Progenitor cell of endocrine pancreas (in vitro differentiated cells): ENCODE measurements around the gene BATF. TPM values are rescaled to one million over a fixed set of nuclear protein-coding genes. Genes with fewer than 3 reads are reported as not detected.
A peak's percentile ranks its signal among the peaks of the same experiment; 100 is the strongest.

Experiments
- DNase-seq: peaks from one replicate; pipeline ENCODE4 v3.0.0; 2021; ENCODE audit warnings: low spot score; ENCODE audit not compliant: unreplicated experiment
- H3K27ac Mint-ChIP-seq: 2 replicates; pipeline ENCODE4 v1.8.0; 2021; ENCODE audit warnings: mild to moderate bottlenecking, moderate library complexity, mixed read lengths
- H3K27me3 Mint-ChIP-seq: 2 replicates; pipeline ENCODE4 v1.8.0; 2021; ENCODE audit warnings: mixed read lengths
- H3K36me3 Mint-ChIP-seq: 2 replicates; pipeline ENCODE4 v1.8.0; 2022; ENCODE audit warnings: mixed read lengths; ENCODE audit not compliant: insufficient read depth
- H3K4me1 Mint-ChIP-seq: 2 replicates; pipeline ENCODE4 v1.8.0; 2021; ENCODE audit warnings: low read depth, mixed read lengths
- H3K4me3 Mint-ChIP-seq: 2 replicates; pipeline ENCODE4 v1.8.0; 2021; ENCODE audit warnings: low read depth, mild to moderate bottlenecking, moderate library complexity, mixed read lengths
- H3K9me3 Mint-ChIP-seq: 2 replicates; pipeline ENCODE4 v1.8.0; 2021; ENCODE audit warnings: low read depth, mixed read lengths
- CTCF ChIP-seq: fragments of 200-600 bp; sonication (generic); IDR thresholded peaks from one replicate; pipeline ENCODE4 v1.5.0; 2021; ENCODE audit warnings: antibody characterized with exemption, mild to moderate bottlenecking; ENCODE audit not compliant: unreplicated experiment
- total RNA-seq: library from RNA; stranded (reverse); gene quantifications from 2 replicates; pipeline ENCODE4 v1.2.1, GENCODE V29; 2021

BATF gene
- total RNA-seq, 1 donor from 2014 or later: not detected

- Mint-ChIP-seq H3K9me3 (peaks cover 3% of the 10 kb centered on the region), H3K4me3 (no peak overlapping the region), H3K36me3 (no peaks in the 10 kb centered on the region), H3K27me3 (peaks cover 9% of the 10 kb centered on the region), H3K4me1 (peaks cover 8% of the 10 kb centered on the region), H3K27ac (peak overlapping the region; percentile 31)
- TF ChIP-seq CTCF: no peak
- no peak for DNase-seq
These were observed 31.6 kb downstream of the BATF start for GRCh38 chr14:75553761-75554364.

GRCh38 chr14:75554482-75554881 is 32.2 kb downstream of the BATF start:
- H3K27ac Mint-ChIP-seq: peak overlapping the region; percentile 87
- TF ChIP-seq CTCF: no peak
- H3K4me3 Mint-ChIP-seq: no peak overlapping the region
- DNase-seq: no peak
- peaks cover 9% of the 10 kb centered on the region for H3K27me3 Mint-ChIP-seq
- peaks cover 8% of the 10 kb centered on the region for H3K4me1 Mint-ChIP-seq
- peaks cover 3% of the 10 kb centered on the region for H3K9me3 Mint-ChIP-seq
- no peaks in the 10 kb centered on the region for H3K36me3 Mint-ChIP-seq

DNA sequence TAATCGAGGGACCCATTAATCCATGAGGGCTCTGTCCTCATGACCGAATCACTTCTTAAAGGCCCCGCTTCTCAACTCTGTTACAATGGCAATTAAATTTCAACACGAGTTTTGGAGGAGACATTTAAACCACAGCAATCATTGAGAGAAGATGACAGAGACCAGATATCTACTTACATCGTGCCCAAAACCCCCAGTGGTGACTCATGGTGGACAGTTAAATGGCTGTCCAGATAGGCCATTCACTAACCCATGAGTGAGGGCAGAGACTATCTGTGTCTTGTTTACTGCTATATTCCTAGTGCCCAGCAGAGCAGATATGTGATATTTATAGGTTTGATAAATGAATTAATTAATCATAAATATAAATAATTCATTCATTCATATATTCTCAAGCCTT is 36.2 kb downstream of the BATF start:
- TF ChIP-seq CTCF: no peak
- H3K27ac Mint-ChIP-seq: no peak overlapping the region
- H3K27me3 Mint-ChIP-seq: peaks cover 7% of the 10 kb centered on the region

GRCh38 chr14:75559045-75559444 is 36.8 kb downstream of the BATF start:
- Mint-ChIP-seq H3K4me1 (peaks cover 8% of the 10 kb centered on the region), H3K4me3 (no peak overlapping the region), H3K36me3 (no peaks in the 10 kb centered on the region), H3K27ac (no peak overlapping the region), H3K27me3 (peaks cover 4% of the 10 kb centered on the region), H3K9me3 (peaks cover 3% of the 10 kb centered on the region)
- DNase-seq: no peak
- no peak for TF ChIP-seq CTCF

More for the DNA sequence above, 36.2 kb downstream of the BATF start:
- H3K9me3 Mint-ChIP-seq: peaks cover 3% of the 10 kb centered on the region
- no peak overlapping the region for H3K4me3 Mint-ChIP-seq
- H3K4me1 Mint-ChIP-seq: peaks cover 8% of the 10 kb centered on the region
- no peak for DNase-seq
- no peaks in the 10 kb centered on the region for H3K36me3 Mint-ChIP-seq

GRCh38 chr14:75559451-75560222 is 37.4 kb downstream of the BATF start:
- no peak overlapping the region for H3K27ac Mint-ChIP-seq

More at GRCh38 chr14:75559451-75560222, 37.4 kb downstream of the BATF start:
- peaks cover 3% of the 10 kb centered on the region for H3K9me3 Mint-ChIP-seq
- DNase-seq: no peak
- H3K27me3 Mint-ChIP-seq: peaks cover 4% of the 10 kb centered on the region
- TF ChIP-seq CTCF: no peak
- H3K4me1 Mint-ChIP-seq: peaks cover 4% of the 10 kb centered on the region
- H3K4me3 Mint-ChIP-seq: no peak overlapping the region
- no peaks in the 10 kb centered on the region for H3K36me3 Mint-ChIP-seq
